ENCODE measurements around the gene REXO5.

DNA sequence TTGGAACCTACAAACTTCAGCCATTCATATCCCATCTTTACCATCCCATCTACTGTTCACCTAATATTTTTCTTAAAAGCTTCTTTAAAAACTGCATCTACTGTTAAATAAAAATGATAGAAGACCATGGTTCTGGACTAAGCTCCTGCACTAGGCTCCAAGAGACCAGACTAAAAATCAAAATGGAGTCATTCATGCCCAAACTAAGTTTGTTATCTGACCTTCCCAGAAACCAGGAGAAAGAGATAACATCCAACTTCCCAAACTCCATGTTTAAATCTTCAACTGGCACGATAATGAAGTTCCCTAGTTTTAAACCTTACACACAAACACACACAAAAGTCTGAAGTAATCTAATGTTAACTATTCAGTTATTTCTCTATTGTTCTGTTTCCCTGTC lies 80.0 kb downstream of the REXO5 start:
- TF ChIP-seq, protein P1, sequence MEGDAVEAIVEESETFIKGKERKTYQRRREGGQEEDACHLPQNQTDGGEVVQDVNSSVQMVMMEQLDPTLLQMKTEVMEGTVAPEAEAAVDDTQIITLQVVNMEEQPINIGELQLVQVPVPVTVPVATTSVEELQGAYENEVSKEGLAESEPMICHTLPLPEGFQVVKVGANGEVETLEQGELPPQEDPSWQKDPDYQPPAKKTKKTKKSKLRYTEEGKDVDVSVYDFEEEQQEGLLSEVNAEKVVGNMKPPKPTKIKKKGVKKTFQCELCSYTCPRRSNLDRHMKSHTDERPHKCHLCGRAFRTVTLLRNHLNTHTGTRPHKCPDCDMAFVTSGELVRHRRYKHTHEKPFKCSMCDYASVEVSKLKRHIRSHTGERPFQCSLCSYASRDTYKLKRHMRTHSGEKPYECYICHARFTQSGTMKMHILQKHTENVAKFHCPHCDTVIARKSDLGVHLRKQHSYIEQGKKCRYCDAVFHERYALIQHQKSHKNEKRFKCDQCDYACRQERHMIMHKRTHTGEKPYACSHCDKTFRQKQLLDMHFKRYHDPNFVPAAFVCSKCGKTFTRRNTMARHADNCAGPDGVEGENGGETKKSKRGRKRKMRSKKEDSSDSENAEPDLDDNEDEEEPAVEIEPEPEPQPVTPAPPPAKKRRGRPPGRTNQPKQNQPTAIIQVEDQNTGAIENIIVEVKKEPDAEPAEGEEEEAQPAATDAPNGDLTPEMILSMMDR (conservative IDR thresholded peaks at IDR 0.05; ENCODE audit: low read depth, low read length), result no peak
- TF ChIP-seq EZH2 (IDR thresholded peaks at IDR 0.05; ENCODE audit: borderline replicate concordance, low read depth, low read length, poor library complexity, severe bottlenecking), result no peak
